GM12878 (cell line): Measurements from ENCODE around the gene ITPKB. TPM values are rescaled to one million over a fixed set of nuclear protein-coding genes. Genes with fewer than 3 reads are reported as not detected.

Source experiments
- ATAC-seq: fragments of 200-7000 bp; cut with Tn5 transposase; 3 replicates; pipeline ENCODE4 v1.9.1; 2020; ENCODE audit warnings: mild to moderate bottlenecking, moderate library complexity
- BruUV-seq: library from RNA; stranded (reverse); fragments of 400-500 nt; replicated peaks from 2 replicates; lab custom pipeline; 2021; lab: Mats Ljungman, UMichigan
- CTCF ChIA-PET: fragments of 300-600 bp; sonication (Branson Sonifier 250); formaldehyde crosslinking; extraction: SDS; loops from one replicate; lab custom pipeline; 2021; ENCODE audit warnings: inconsistent platforms; lab: Yijun Ruan, JAX
- POLR2A ChIA-PET: fragments of 350-600 bp; formaldehyde crosslinking; extraction: SDS; loops from one replicate; lab custom pipeline; 2021; ENCODE audit warnings: inconsistent platforms; lab: Charles Lee
- RAD21 ChIA-PET: fragments of 300-600 bp; sonication (Branson Sonifier 250); formaldehyde crosslinking; loops from one replicate; lab custom pipeline; 2023; ENCODE audit warnings: antibody characterized with exemption; ENCODE audit not compliant: unreplicated experiment; lab: Charles Lee
- SMC1A ChIA-PET: fragments of 300-600 bp; sonication (Branson Sonifier 250); formaldehyde crosslinking; loops from one replicate; lab custom pipeline; 2023; ENCODE audit not compliant: unreplicated experiment, uncharacterized antibody; lab: Charles Lee
- DNase-seq: peaks from one replicate; pipeline ENCODE4 v3.0.0-alpha.2; 2011; ENCODE audit warnings: low read depth, low spot score
- FAIRE-seq: peaks from 3 replicates; lab custom pipeline; 2011; peaks lifted over from hg19 to GRCh38; lab: Jason Lieb, UNC
- H2AFZ ChIP-seq: 2 replicates; pipeline ENCODE4 v1.6.0; 2011; ENCODE audit warnings: low read depth, low read length, control low read depth; ENCODE audit not compliant: control insufficient read depth
- H3K27ac ChIP-seq: 2 replicates; pipeline ENCODE4 v1.5.1; 2011; ENCODE audit warnings: control low read depth; ENCODE audit not compliant: control insufficient read depth, insufficient read depth
- H3K27me3 ChIP-seq, 2 experiments: replicated peaks in 1 of 2; 2 replicates each; pipeline versions ENCODE4 v1.6.0 to v1.6.1; 2011; ENCODE audit warnings: low read length in 1 of 2; ENCODE audit not compliant: control insufficient read depth in 2 of 2, insufficient read depth in 2 of 2
- H3K36me3 ChIP-seq, 2 experiments: 2 replicates each; pipeline ENCODE4 v1.5.1; 2011; ENCODE audit warnings: low read length in 1 of 2; ENCODE audit not compliant: control insufficient read depth in 2 of 2, insufficient read depth in 2 of 2
- H3K4me1 ChIP-seq: 2 replicates; pipeline ENCODE4 v1.6.1; 2011; ENCODE audit warnings: mild to moderate bottlenecking, low read length, moderate library complexity, mixed read lengths; ENCODE audit not compliant: control insufficient read depth, insufficient read depth
- H3K4me2 ChIP-seq: 2 replicates; pipeline ENCODE4 v1.6.0; 2011; ENCODE audit warnings: control low read depth; ENCODE audit not compliant: control insufficient read depth, insufficient read depth
- H3K4me3 ChIP-seq: fragments of 200-600 bp; sonication (generic); 2 replicates; pipeline ENCODE4 v1.5.1; 2016
- H3K79me2 ChIP-seq: 2 replicates; pipeline ENCODE4 v1.6.0; 2011; ENCODE audit warnings: low read length; ENCODE audit not compliant: control insufficient read depth, insufficient read depth
- H3K9ac ChIP-seq: 2 replicates; pipeline ENCODE4 v1.8.0; 2011; ENCODE audit warnings: low read length, control low read depth, mixed read lengths; ENCODE audit not compliant: control insufficient read depth, insufficient read depth
- H3K9me3 ChIP-seq: replicated peaks from 3 replicates; pipeline ENCODE4 v1.5.1; 2011; ENCODE audit warnings: mild to moderate bottlenecking, low read length; ENCODE audit not compliant: control insufficient read depth, insufficient read depth
- H4K20me1 ChIP-seq: 2 replicates; pipeline ENCODE4 v1.6.0; 2011; ENCODE audit not compliant: control insufficient read depth, insufficient read depth
- DPF2 ChIP-seq: fragments of 450-650 bp; IDR thresholded peaks from 2 replicates; pipeline ENCODE4 v1.6.1; 2017; ENCODE audit warnings: mild to moderate bottlenecking
- GABPA ChIP-seq: IDR thresholded peaks from 2 replicates; pipeline ENCODE4 v1.6.1; 2014; ENCODE audit warnings: antibody characterized with exemption, low read depth, mild to moderate bottlenecking, inconsistent platforms
- IRF4 ChIP-seq: IDR thresholded peaks from 2 replicates; pipeline ENCODE4 v1.6.1; 2011; ENCODE audit warnings: low read depth, low read length
- NR2C1 ChIP-seq: fragments of 450-650 bp; IDR thresholded peaks from 2 replicates; pipeline ENCODE4 v1.6.1; 2017; ENCODE audit warnings: antibody characterized with exemption, mild to moderate bottlenecking, moderate library complexity
- POU2F2 ChIP-seq: IDR thresholded peaks from 3 replicates; pipeline ENCODE4 v1.6.1; 2011; ENCODE audit warnings: low read depth, mild to moderate bottlenecking, low read length, borderline replicate concordance
- RB1 ChIP-seq: fragments of 450-650 bp; formaldehyde crosslinking; IDR thresholded peaks from 2 replicates; pipeline ENCODE4 v1.6.1; 2017; ENCODE audit warnings: mild to moderate bottlenecking, borderline replicate concordance
- RELA ChIP-seq: fragments of 450-650 bp; IDR thresholded peaks from 2 replicates; pipeline ENCODE4 v1.8.0; 2014; ENCODE audit warnings: borderline replicate concordance; ENCODE audit not compliant: partially characterized antibody
- RUNX3 ChIP-seq: IDR thresholded peaks from 2 replicates; pipeline ENCODE4 v1.6.1; 2012; ENCODE audit warnings: low read length, inconsistent platforms
- SREBF2 ChIP-seq: IDR thresholded peaks from 2 replicates; pipeline ENCODE4 v1.6.1; 2012; ENCODE audit warnings: mild to moderate bottlenecking, low read length
- SUPT20H ChIP-seq: IDR thresholded peaks from 2 replicates; pipeline ENCODE4 v1.6.1; 2011; ENCODE audit warnings: low read depth, mild to moderate bottlenecking, low read length, moderate library complexity, borderline replicate concordance; ENCODE audit not compliant: control insufficient read depth
- TCF7 ChIP-seq: IDR thresholded peaks from 2 replicates; pipeline ENCODE4 v1.6.1; 2014; ENCODE audit warnings: antibody characterized with exemption, borderline replicate concordance
- YY1 ChIP-seq: IDR thresholded peaks from 2 replicates; pipeline ENCODE4 v1.6.1; 2011; ENCODE audit warnings: low read depth, mild to moderate bottlenecking, low read length
- WGBS: methylation state at CpG from one replicate; pipeline ENCODE4 v1.1.6; 2016; ENCODE audit warnings: low lambda C conversion rate; ENCODE audit not compliant: insufficient replicate concordance, insufficient coverage; ENCODE audit errors: missing lambda C conversion rate; 5-methylcytosine and 5-hydroxymethylcytosine counted together
- in situ Hi-C: fragments of 300-500 bp; cut with MboI; formaldehyde crosslinking; loops from 9 replicates; pipeline ENCODE4 v1.14.3; 2018; ENCODE audit warnings: mixed read lengths
- intact Hi-C: fragments of 100-400 bp; cut with micrococcal nuclease; formaldehyde crosslinking; loops from one replicate; pipeline ENCODE4 v1.14.2; 2022; ENCODE audit not compliant: unreplicated experiment
- polyA plus RNA-seq, 11 experiments: library from polyadenylated mRNA; depleted of rRNA in 4 of 11; unstranded in 6 of 11; stranded (reverse) in 5 of 11; fragments of >200 nt; fragmentation: Nextera tagmentation in 4 of 11; fragmentation: Illumina TruSeq in 1 of 11; extraction: Ambion mirVana in 4 of 11; extraction: Trizol in 1 of 11; gene quantifications; 1 replicate in 1 of 11; 2 replicates in 10 of 11; pipeline versions ENCODE4 v1.2.1 to v1.2.3, GENCODE V29; 2011 to 2016; ENCODE audit warnings: inconsistent platforms in 2 of 11, missing spikeins in 2 of 11, low read depth in 1 of 11
- total RNA-seq, 4 experiments: library from RNA; depleted of rRNA in 3 of 4; stranded (reverse); fragments of >200 nt in 3 of 4; fragmentation: Illumina TruSeq in 1 of 4; extraction: Trizol in 1 of 4; gene quantifications; 2 replicates each; pipeline versions ENCODE4 v1.2.1 to v1.2.3, GENCODE V29; 2013 to 2021
- TF ChIP-seq, protein P1 (sequence below): IDR thresholded peaks from 2 replicates; pipeline ENCODE4 v1.6.1; 2012; ENCODE audit warnings: low read depth, low read length, improper control_type of control experiment
- TF ChIP-seq, protein P2 (sequence below): IDR thresholded peaks from 2 replicates; pipeline ENCODE4 v1.6.1; 2012; ENCODE audit warnings: low read depth, low read length, improper control_type of control experiment
- TF ChIP-seq, protein P3 (sequence below): IDR thresholded peaks from 2 replicates; pipeline ENCODE4 v1.6.1; 2011; ENCODE audit warnings: low read depth, low read length, improper control_type of control experiment, borderline replicate concordance
- TF ChIP-seq, protein P4 (sequence below): fragments of 450-650 bp; IDR thresholded peaks from 2 replicates; pipeline ENCODE4 v1.6.1; 2017; ENCODE audit warnings: mild to moderate bottlenecking, moderate library complexity

Gene ITPKB
- total and polyA plus RNA-seq, 10 of the 15 experiments (the other 5 are each of a cell fraction or from before 2014, with no cell fraction given): 1.3 to 38.7 (median 12.9) TPM

DNA sequence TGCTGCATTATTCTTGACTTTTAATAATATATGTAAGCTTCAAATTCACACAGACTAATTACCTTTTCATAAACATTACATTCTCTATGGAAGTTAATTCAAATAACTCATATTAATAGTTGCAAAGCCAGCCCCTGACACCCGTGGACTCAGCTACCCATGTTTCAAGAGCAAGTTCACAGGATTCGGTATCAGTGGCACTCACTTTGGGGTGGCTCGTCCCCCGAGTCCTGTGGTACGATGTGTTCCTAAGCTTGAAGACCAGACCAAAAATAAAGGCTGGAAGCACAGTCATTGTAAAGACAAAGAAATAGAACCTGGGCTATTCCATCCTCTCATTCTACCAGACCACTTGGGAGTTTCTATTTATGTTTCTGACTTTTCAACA, 70.9 kb downstream of the ITPKB start:
- POLR2A ChIA-PET: interaction anchor here (0.7 kb wide), 1 partner anchor 14 kb away, joined by 3 read pairs; no protein-coding TSS in a partner anchor
- FAIRE-seq: no peak
- no peak for DNase-seq
- Histone ChIP-seq H3K79me2 (peaks cover 17% of the 10 kb centered on the region), H3K27me3 (no peaks in the 10 kb centered on the region), H3K36me3 (peaks cover 0 to 3% of the 10 kb centered on the region in 2 experiments; a peak in 2 of 4 replicates), H3K4me2 (no peak overlapping the region), H3K9me3 (no peaks in the 10 kb centered on the region), H4K20me1 (peaks cover 3% of the 10 kb centered on the region; the same call in 1 of the 2 replicates), H3K4me3 (no peak overlapping the region), H3K27ac (no peak overlapping the region), H2AFZ (no peak overlapping the region), H3K4me1 (peaks cover 21% of the 10 kb centered on the region), H3K9ac (no peak overlapping the region)
- SMC1A ChIA-PET: interaction anchor here (1.1 to 1.6 kb wide), 8 partner anchors 9 to 160 kb away, joined by 3 to 7 read pairs (median 4); no protein-coding TSS in a partner anchor
- RAD21 ChIA-PET: interaction anchor here (1.0 to 1.3 kb wide), 2 partner anchors 9 to 19 kb away, joined by 3 read pairs; no protein-coding TSS in a partner anchor
- intact Hi-C loops (no loop called here), in situ Hi-C loops (no loop called here)
- CTCF ChIA-PET: interaction anchor here (1.4 kb wide), 1 partner anchor 33 kb away, joined by 4 read pairs; no protein-coding TSS in a partner anchor
- no TSS peak for BruUV-seq
- TF ChIP-seq IRF4: no peak
- TF ChIP-seq YY1: no peak
- no peak for TF ChIP-seq SUPT20H
- TF ChIP-seq, protein P1, sequence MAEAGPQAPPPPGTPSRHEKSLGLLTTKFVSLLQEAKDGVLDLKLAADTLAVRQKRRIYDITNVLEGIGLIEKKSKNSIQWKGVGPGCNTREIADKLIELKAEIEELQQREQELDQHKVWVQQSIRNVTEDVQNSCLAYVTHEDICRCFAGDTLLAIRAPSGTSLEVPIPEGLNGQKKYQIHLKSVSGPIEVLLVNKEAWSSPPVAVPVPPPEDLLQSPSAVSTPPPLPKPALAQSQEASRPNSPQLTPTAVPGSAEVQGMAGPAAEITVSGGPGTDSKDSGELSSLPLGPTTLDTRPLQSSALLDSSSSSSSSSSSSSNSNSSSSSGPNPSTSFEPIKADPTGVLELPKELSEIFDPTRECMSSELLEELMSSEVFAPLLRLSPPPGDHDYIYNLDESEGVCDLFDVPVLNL: no peak
- TF ChIP-seq GABPA: no peak
- TF ChIP-seq, protein P2, sequence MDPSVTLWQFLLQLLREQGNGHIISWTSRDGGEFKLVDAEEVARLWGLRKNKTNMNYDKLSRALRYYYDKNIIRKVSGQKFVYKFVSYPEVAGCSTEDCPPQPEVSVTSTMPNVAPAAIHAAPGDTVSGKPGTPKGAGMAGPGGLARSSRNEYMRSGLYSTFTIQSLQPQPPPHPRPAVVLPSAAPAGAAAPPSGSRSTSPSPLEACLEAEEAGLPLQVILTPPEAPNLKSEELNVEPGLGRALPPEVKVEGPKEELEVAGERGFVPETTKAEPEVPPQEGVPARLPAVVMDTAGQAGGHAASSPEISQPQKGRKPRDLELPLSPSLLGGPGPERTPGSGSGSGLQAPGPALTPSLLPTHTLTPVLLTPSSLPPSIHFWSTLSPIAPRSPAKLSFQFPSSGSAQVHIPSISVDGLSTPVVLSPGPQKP: no peak
- TF ChIP-seq NR2C1: no peak
- no peak for TF ChIP-seq RUNX3
- TF ChIP-seq, protein P3, sequence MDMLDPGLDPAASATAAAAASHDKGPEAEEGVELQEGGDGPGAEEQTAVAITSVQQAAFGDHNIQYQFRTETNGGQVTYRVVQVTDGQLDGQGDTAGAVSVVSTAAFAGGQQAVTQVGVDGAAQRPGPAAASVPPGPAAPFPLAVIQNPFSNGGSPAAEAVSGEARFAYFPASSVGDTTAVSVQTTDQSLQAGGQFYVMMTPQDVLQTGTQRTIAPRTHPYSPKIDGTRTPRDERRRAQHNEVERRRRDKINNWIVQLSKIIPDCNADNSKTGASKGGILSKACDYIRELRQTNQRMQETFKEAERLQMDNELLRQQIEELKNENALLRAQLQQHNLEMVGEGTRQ: no peak
- TF ChIP-seq TCF7: no peak
- TF ChIP-seq POU2F2: no peak
- TF ChIP-seq SREBF2: no peak
- TF ChIP-seq DPF2: no peak
- TF ChIP-seq RB1: no peak
- TF ChIP-seq RELA: no peak
- TF ChIP-seq, protein P4, sequence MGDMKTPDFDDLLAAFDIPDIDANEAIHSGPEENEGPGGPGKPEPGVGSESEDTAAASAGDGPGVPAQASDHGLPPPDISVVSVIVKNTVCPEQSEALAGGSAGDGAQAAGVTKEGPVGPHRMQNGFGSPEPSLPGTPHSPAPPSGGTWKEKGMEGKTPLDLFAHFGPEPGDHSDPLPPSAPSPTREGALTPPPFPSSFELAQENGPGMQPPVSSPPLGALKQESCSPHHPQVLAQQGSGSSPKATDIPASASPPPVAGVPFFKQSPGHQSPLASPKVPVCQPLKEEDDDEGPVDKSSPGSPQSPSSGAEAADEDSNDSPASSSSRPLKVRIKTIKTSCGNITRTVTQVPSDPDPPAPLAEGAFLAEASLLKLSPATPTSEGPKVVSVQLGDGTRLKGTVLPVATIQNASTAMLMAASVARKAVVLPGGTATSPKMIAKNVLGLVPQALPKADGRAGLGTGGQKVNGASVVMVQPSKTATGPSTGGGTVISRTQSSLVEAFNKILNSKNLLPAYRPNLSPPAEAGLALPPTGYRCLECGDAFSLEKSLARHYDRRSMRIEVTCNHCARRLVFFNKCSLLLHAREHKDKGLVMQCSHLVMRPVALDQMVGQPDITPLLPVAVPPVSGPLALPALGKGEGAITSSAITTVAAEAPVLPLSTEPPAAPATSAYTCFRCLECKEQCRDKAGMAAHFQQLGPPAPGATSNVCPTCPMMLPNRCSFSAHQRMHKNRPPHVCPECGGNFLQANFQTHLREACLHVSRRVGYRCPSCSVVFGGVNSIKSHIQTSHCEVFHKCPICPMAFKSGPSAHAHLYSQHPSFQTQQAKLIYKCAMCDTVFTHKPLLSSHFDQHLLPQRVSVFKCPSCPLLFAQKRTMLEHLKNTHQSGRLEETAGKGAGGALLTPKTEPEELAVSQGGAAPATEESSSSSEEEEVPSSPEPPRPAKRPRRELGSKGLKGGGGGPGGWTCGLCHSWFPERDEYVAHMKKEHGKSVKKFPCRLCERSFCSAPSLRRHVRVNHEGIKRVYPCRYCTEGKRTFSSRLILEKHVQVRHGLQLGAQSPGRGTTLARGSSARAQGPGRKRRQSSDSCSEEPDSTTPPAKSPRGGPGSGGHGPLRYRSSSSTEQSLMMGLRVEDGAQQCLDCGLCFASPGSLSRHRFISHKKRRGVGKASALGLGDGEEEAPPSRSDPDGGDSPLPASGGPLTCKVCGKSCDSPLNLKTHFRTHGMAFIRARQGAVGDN: no peak
- WGBS: 88% methylated on average over 5 of the region's 5 CpGs
- ATAC-seq: no peak
